GM12872 (cell line): ENCODE data around the gene PPIC.

Experiments used
- TF ChIP-seq, protein P1 (sequence below): IDR thresholded peaks from 3 replicates; pipeline ENCODE4 v1.5.1; 2011; ENCODE audit warnings: low read depth, mild to moderate bottlenecking, low read length, moderate library complexity; ENCODE audit not compliant: insufficient read depth

Gene PPIC

DNA sequence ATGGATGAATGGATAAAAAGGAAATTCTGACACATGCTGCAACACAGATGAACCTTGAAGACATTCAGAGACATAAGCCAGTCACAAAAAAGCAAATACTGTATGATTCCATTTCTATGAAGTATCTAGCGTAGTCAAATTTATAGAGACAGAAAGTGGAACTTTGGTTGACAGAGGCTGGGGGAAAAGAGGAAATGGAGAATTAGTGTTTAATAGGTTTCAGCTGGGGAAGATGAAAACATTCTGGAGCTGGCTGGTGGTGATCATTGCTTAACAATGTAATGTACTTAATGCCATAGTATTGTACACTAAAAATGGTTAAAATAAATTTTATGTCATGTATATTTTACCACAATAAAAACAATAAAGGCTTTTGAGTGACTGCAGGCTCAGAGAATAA is 24.2 kb downstream of the PPIC start:
- TF ChIP-seq, protein P1, sequence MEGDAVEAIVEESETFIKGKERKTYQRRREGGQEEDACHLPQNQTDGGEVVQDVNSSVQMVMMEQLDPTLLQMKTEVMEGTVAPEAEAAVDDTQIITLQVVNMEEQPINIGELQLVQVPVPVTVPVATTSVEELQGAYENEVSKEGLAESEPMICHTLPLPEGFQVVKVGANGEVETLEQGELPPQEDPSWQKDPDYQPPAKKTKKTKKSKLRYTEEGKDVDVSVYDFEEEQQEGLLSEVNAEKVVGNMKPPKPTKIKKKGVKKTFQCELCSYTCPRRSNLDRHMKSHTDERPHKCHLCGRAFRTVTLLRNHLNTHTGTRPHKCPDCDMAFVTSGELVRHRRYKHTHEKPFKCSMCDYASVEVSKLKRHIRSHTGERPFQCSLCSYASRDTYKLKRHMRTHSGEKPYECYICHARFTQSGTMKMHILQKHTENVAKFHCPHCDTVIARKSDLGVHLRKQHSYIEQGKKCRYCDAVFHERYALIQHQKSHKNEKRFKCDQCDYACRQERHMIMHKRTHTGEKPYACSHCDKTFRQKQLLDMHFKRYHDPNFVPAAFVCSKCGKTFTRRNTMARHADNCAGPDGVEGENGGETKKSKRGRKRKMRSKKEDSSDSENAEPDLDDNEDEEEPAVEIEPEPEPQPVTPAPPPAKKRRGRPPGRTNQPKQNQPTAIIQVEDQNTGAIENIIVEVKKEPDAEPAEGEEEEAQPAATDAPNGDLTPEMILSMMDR, result no peak

DNA sequence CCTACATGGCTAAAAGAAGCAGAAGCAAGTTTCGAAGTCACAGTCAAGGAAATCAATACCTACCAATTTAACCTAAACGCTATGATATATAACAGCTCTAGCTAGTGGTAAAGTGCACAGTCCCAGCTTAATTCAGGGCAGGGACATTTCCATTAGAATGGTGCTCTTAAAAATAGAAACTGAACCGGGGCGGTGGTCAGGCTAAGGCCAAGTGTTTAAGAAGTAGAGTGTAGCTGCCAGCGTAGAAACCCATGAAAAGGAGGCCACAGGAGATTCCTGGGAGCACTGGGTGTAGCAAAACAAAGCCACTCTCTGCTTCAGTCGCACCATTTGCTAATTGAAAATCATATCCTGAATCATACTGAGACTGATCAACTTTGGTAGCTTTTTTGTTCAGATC is 28.8 kb downstream of the PPIC start:
- TF ChIP-seq, protein P1, result no peak

DNA sequence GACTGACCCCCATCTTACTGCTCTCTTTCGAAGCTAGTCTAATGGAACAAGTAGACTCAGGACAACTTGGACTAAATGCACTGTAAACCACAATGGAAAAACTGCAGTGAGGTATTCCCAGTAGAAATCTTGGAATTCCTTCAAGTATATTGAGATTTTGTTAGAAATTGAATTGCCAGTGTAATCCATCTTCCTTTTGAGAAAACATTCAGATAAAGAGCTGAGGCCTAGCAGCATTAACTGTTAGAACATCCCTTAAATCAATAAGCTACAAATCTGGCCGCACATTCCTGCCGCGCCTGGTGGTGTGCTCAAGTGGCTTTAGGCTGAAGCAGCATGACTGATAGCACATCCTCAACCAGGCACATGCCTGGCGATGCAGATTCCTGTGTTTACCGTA is 29.3 kb downstream of the PPIC start:
- TF ChIP-seq, protein P1, result no peak

DNA sequence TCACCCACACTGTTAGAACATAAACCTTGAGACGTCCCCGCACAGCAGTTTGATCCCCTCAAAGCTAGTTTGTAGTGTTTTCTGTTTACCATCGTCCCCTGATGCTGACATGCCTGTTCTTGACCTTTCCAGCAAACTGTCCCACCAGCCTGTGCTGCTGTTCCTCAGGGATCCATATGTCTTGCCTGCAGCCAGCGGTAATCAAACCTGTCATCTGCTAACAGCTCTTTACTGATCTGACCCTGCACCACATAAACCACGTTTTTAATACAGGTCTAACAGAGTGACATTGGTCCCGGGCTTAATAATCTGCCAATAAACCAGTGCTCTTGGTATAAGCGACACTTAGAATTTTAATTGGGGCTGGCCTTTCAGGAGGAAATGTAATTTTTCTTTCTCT is 34.7 kb downstream of the PPIC start:
- TF ChIP-seq, protein P1, result no peak

DNA sequence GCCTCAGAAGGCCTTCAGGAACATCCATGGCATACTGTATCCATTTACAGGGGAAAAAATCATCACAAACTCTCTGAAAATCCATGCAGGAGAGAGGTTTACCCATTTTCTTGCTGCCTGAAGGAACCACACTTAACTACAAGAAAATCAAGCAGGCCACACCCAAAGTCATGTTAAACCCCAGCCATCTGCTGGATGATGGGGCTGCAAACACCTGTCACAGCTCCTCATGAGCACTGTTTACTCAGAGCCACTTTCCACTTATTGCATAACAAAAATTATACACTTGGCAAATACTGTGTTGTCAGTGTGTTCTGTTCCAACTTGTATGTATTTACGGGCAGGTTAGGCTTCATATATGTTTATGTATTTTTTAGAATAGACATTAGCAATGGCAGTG is 35.8 kb downstream of the PPIC start:
- TF ChIP-seq, protein P1, result no peak

DNA sequence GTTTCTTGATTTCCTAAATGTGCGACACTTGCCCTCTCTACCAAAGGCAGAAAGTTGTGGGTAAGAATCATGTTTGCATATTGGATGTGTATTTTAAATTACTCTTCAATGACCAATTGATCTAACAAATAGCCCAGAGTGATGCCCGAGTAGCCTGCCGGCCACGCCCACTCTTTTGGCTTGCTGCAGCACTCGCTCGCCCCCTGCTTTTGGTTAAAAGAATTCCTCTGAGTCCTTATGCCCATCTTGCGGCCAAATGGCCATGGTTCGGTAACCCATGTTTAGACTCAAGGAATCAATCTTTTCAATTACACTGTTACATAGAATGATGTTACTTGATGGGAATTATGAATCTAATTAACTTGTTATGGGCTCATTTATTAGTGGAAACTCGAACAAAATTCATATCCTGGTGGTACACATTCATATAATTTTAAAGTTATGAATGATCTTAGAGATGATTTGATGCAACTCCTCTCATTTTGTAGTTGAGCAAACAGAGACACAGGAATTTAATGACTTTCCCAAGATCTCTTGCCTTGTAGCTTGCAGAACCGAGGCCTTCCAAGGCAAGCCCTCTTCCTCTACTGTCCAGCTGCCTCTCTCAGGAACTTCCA is 36.5 kb downstream of the PPIC start:
- TF ChIP-seq, protein P1, result peak; percentile 73

DNA sequence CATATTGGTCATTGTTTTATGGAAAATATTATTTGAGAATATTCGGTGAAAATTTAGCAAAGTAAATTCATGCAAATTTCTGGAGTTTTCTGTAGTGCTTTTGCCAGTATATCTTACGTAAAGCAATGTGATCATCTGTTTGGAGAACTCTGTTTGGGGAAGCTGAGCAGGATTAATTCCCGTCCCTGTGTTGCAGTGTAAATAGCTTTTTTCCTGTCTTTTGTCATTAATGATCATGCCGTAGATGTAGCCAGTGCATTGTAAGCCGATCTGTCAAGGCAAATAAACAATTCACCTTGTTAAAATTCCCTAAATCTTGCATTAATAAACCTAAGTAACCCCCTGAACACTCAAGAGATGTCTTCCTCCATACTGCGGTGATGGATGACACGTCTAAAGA is 39.2 kb downstream of the PPIC start:
- TF ChIP-seq, protein P1, result no peak
